Type B pancreatic cell (in vitro differentiated cells): ENCODE measurements around the gene NIM1K. TPM values are rescaled to one million over a fixed set of nuclear protein-coding genes. Genes with fewer than 3 reads are reported as not detected.

Source experiments
- DNase-seq: peaks from one replicate; pipeline ENCODE4 v3.0.0; 2021; ENCODE audit warnings: mixed read lengths; ENCODE audit not compliant: unreplicated experiment; ENCODE audit errors: extremely low spot score
- H3K27ac Mint-ChIP-seq: 2 replicates; pipeline ENCODE4 v1.8.0; 2021; ENCODE audit warnings: mild to moderate bottlenecking, mixed read lengths
- H3K27me3 Mint-ChIP-seq: 2 replicates; pipeline ENCODE4 v1.8.0; 2021; ENCODE audit warnings: mixed read lengths
- H3K36me3 Mint-ChIP-seq: 2 replicates; pipeline ENCODE4 v1.8.0; 2021; ENCODE audit warnings: mixed read lengths
- H3K4me1 Mint-ChIP-seq: one replicate; pipeline ENCODE4 v1.8.0; 2021; ENCODE audit warnings: mixed read lengths; ENCODE audit not compliant: unreplicated experiment
- H3K4me3 Mint-ChIP-seq: 2 replicates; pipeline ENCODE4 v1.8.0; 2021; ENCODE audit warnings: mild to moderate bottlenecking, mixed read lengths
- H3K9me3 Mint-ChIP-seq: 2 replicates; pipeline ENCODE4 v1.8.0; 2021; ENCODE audit warnings: mixed read lengths
- total RNA-seq: library from RNA; stranded (reverse); gene quantifications from 2 replicates; pipeline ENCODE4 v1.2.1, GENCODE V29; 2021; ENCODE audit warnings: low replicate concordance
- TF ChIP-seq, protein P1 (sequence below): fragments of 200-600 bp; sonication (generic); conservative IDR thresholded peaks from 2 replicates; pipeline ENCODE4 v1.5.0; 2021; ENCODE audit warnings: antibody characterized with exemption, mild to moderate bottlenecking

NIM1K gene
- total RNA-seq, 1 donor from 2014 or later, result 0.43 TPM

- Mint-ChIP-seq H3K9me3 (no peaks in the 10 kb centered on the region), H3K27me3 (peaks cover 21% of the 10 kb centered on the region)
Measured at GRCh38 chr5:43208658-43209057, 16.6 kb downstream of the NIM1K start.

DNA sequence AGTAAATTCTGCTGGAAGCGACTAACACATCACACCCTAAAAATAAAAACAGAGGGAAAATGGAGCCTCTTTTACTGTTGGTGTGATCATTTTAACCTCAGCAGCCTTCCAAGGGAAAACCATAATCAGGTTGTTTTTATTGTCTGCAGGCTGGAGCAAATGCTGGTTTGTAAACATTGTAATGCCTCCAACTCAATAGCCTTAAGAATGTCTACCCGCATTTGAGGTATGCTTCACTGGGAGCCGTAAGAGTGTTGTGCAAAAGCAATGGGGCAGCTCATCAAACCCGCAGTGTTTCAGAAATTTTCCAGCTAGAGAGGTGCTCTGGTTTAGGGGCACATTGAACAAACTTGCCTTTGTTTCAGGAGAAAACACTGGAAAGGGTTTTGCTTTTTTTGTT, 17.0 kb downstream of the NIM1K start:
- TF ChIP-seq, protein P1, sequence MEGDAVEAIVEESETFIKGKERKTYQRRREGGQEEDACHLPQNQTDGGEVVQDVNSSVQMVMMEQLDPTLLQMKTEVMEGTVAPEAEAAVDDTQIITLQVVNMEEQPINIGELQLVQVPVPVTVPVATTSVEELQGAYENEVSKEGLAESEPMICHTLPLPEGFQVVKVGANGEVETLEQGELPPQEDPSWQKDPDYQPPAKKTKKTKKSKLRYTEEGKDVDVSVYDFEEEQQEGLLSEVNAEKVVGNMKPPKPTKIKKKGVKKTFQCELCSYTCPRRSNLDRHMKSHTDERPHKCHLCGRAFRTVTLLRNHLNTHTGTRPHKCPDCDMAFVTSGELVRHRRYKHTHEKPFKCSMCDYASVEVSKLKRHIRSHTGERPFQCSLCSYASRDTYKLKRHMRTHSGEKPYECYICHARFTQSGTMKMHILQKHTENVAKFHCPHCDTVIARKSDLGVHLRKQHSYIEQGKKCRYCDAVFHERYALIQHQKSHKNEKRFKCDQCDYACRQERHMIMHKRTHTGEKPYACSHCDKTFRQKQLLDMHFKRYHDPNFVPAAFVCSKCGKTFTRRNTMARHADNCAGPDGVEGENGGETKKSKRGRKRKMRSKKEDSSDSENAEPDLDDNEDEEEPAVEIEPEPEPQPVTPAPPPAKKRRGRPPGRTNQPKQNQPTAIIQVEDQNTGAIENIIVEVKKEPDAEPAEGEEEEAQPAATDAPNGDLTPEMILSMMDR, result no peak
- peaks cover 5% of the 10 kb centered on the region for H3K4me1 Mint-ChIP-seq
- no peak overlapping the region for H3K27ac Mint-ChIP-seq
- H3K36me3 Mint-ChIP-seq, result no peaks in the 10 kb centered on the region
- H3K4me3 Mint-ChIP-seq, result no peak overlapping the region
- no peak for DNase-seq
- peaks cover 21% of the 10 kb centered on the region for H3K27me3 Mint-ChIP-seq
- no peaks in the 10 kb centered on the region for H3K9me3 Mint-ChIP-seq

More at GRCh38 chr5:43208658-43209057, 16.6 kb downstream of the NIM1K start:
- TF ChIP-seq, protein P1, result no peak
- Mint-ChIP-seq H3K27ac (no peak overlapping the region), H3K4me3 (no peak overlapping the region), H3K36me3 (no peaks in the 10 kb centered on the region), H3K4me1 (peaks cover 5% of the 10 kb centered on the region)
- no peak for DNase-seq

- H3K27ac Mint-ChIP-seq, result no peak overlapping the region
- TF ChIP-seq, protein P1, result no peak
- peaks cover 5% of the 10 kb centered on the region for H3K4me1 Mint-ChIP-seq
- no peaks in the 10 kb centered on the region for H3K9me3 Mint-ChIP-seq
- H3K4me3 Mint-ChIP-seq, result no peak overlapping the region
- H3K36me3 Mint-ChIP-seq, result no peaks in the 10 kb centered on the region
- H3K27me3 Mint-ChIP-seq, result peaks cover 21% of the 10 kb centered on the region
- DNase-seq, result no peak
Measured at GRCh38 chr5:43209833-43210232, 17.8 kb downstream of the NIM1K start.

- Mint-ChIP-seq H3K4me3 (no peak overlapping the region), H3K4me1 (peaks cover 5% of the 10 kb centered on the region), H3K9me3 (no peaks in the 10 kb centered on the region), H3K36me3 (no peaks in the 10 kb centered on the region), H3K27ac (no peak overlapping the region), H3K27me3 (peaks cover 21% of the 10 kb centered on the region)
- TF ChIP-seq, protein P1, result no peak
- no peak for DNase-seq
Measured at GRCh38 chr5:43210570-43210969, 18.5 kb downstream of the NIM1K start.

DNA sequence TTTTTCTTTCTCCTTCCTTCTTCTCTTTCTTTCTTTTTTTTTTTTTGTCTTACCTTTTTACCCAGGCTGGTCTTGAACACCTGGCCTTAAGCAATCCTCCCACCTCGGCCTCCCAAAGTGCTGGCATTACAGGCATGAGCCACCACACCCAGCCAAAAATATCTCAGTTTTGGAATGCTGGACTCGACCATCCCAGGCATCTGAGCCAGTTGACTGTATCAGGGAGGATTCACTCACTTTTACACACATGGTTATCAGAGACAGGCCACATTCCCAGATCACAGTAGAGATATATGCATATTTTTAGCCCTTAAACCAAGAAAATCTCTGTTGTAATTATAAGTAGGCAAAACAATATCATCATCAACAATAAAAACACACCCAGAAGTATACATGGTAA, 21.9 kb downstream of the NIM1K start:
- DNase-seq, result no peak
- Mint-ChIP-seq H3K27me3 (peaks cover 21% of the 10 kb centered on the region), H3K4me3 (no peak overlapping the region), H3K4me1 (peaks cover under 1% of the 10 kb centered on the region), H3K36me3 (no peaks in the 10 kb centered on the region), H3K9me3 (no peaks in the 10 kb centered on the region), H3K27ac (no peak overlapping the region)
- TF ChIP-seq, protein P1, result no peak

DNA sequence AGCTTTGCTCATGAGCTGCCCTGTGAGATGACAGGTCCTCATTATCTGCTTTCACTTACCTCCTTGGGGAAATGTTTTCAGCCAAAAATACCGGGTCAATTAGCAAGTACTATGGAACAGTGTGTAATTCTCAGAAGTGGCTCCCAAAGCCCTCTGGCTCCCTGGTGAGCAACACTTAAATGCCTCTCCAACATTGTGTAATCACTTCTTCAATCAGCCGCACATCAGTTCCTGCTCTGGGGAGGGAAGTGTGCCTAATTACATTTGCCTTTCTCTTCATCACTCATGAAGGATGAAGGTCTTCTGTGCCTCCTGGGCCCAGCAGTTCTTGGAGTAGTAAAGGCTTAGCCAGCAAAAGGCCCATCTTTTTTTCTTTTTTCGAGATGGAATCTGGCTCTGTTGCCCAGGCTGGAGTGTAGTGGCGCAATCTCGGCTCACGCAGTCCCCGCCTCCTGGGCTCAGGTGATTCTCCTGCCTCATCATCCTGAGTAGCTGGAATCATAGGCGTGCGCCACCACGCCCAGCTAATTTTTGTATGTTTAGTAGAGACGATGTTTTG, 23.1 kb downstream of the NIM1K start:
- H3K27ac Mint-ChIP-seq, result no peak overlapping the region
- TF ChIP-seq, protein P1, result no peak
- no peaks in the 10 kb centered on the region for H3K9me3 Mint-ChIP-seq
- H3K4me1 Mint-ChIP-seq, result no peaks in the 10 kb centered on the region
- no peaks in the 10 kb centered on the region for H3K36me3 Mint-ChIP-seq
- no peak overlapping the region for H3K4me3 Mint-ChIP-seq
- H3K27me3 Mint-ChIP-seq, result peaks cover 18% of the 10 kb centered on the region
- no peak for DNase-seq
